ENCODE results near the gene SLC6A3. TPM values are rescaled to one million over a fixed set of nuclear protein-coding genes. Genes with fewer than 3 reads are reported as not detected.
"Not testable (repeated sequence)": the region's sequence is repeated elsewhere in the genome, so short reads cannot be mapped to it uniquely, and the experiment has no call there.

Gene SLC6A3
- total and polyA plus RNA-seq, 2 donors (not counting 1 experiment from before 2014, with no cell fraction given), result not detected

GRCh38 chr5:1460054-1460682 is 14.9 kb upstream of the SLC6A3 start:
- peaks cover 24% of the 10 kb centered on the region for H3K36me3 ChIP-seq (ENCODE audit: control insufficient read depth, insufficient read depth, low read length)
- H3K79me2 ChIP-seq (ENCODE audit: control insufficient read depth, insufficient read depth, low read length), result no peaks in the 10 kb centered on the region
- H3K27me3 ChIP-seq (ENCODE audit: control insufficient read depth, insufficient read depth, low read length), result no peaks in the 10 kb centered on the region
- H3K9me3 ChIP-seq (ENCODE audit: control insufficient read depth, insufficient read depth, low read depth, low read length), result no peaks in the 10 kb centered on the region
- no peak overlapping the region for H3K27ac ChIP-seq (ENCODE audit: insufficient read depth, low read length)
- H3K4me1 ChIP-seq (ENCODE audit: control insufficient read depth, extremely low read depth, insufficient read depth, low read length), result no peaks in the 10 kb centered on the region
- H3K9ac ChIP-seq (ENCODE audit: insufficient read depth, low read length), result no peak overlapping the region
- H3K4me2 ChIP-seq (ENCODE audit: extremely low read depth, insufficient read depth, low read length), result no peak overlapping the region
- TF ChIP-seq CTCF (conservative IDR thresholded peaks at IDR 0.05 in 1 of 2, IDR thresholded peaks at IDR 0.05 in 1 of 2; ENCODE audit: low read depth in 1 of 2, low read length in 2 of 2), result no peak
- no peak for TF ChIP-seq EZH2 (IDR thresholded peaks at IDR 0.05; ENCODE audit: low read length, missing control alignments)
- no peak for DNase-seq (ENCODE audit: low read depth in 2 of 2)
- no peaks in the 10 kb centered on the region for H4K20me1 ChIP-seq (ENCODE audit: control insufficient read depth, extremely low read depth, insufficient read depth, low read length)
- H2AFZ ChIP-seq (ENCODE audit: low read length), result no peak overlapping the region
- H3K4me3 ChIP-seq (replicated peaks in 1 of 4; ENCODE audit: control extremely low read depth in 1 of 4, insufficient read depth in 1 of 4, low read depth in 3 of 4, low read length in 4 of 4), result no peak overlapping the region

- H3K27me3 ChIP-seq (ENCODE audit: control insufficient read depth, insufficient read depth, low read length); H3K9me3 ChIP-seq (ENCODE audit: control insufficient read depth, insufficient read depth, low read depth, low read length); H3K27ac ChIP-seq (ENCODE audit: insufficient read depth, low read length); H4K20me1 ChIP-seq (ENCODE audit: control insufficient read depth, extremely low read depth, insufficient read depth, low read length); H2AFZ ChIP-seq (ENCODE audit: low read length); H3K9ac ChIP-seq (ENCODE audit: insufficient read depth, low read length); H3K79me2 ChIP-seq (ENCODE audit: control insufficient read depth, insufficient read depth, low read length); H3K4me1 ChIP-seq (ENCODE audit: control insufficient read depth, extremely low read depth, insufficient read depth, low read length); H3K4me3 ChIP-seq (replicated peaks in 1 of 4; ENCODE audit: control extremely low read depth in 1 of 4, insufficient read depth in 1 of 4, low read depth in 3 of 4, low read length in 4 of 4); H3K4me2 ChIP-seq (ENCODE audit: extremely low read depth, insufficient read depth, low read length); DNase-seq (ENCODE audit: low read depth in 2 of 2): not testable (repeated sequence)
- peaks cover 19% of the 10 kb centered on the region for H3K36me3 ChIP-seq (ENCODE audit: control insufficient read depth, insufficient read depth, low read length)
Measured at GRCh38 chr5:1459435-1459834, 14.2 kb upstream of the SLC6A3 start.

- H3K9ac ChIP-seq (ENCODE audit: insufficient read depth, low read length); H3K27me3 ChIP-seq (ENCODE audit: control insufficient read depth, insufficient read depth, low read length); H3K79me2 ChIP-seq (ENCODE audit: control insufficient read depth, insufficient read depth, low read length); H3K4me3 ChIP-seq (replicated peaks in 1 of 4; ENCODE audit: control extremely low read depth in 1 of 4, insufficient read depth in 1 of 4, low read depth in 3 of 4, low read length in 4 of 4); H3K9me3 ChIP-seq (ENCODE audit: control insufficient read depth, insufficient read depth, low read depth, low read length); DNase-seq (ENCODE audit: low read depth in 2 of 2); H4K20me1 ChIP-seq (ENCODE audit: control insufficient read depth, extremely low read depth, insufficient read depth, low read length); H3K27ac ChIP-seq (ENCODE audit: insufficient read depth, low read length); H2AFZ ChIP-seq (ENCODE audit: low read length); H3K4me1 ChIP-seq (ENCODE audit: control insufficient read depth, extremely low read depth, insufficient read depth, low read length); H3K36me3 ChIP-seq (ENCODE audit: control insufficient read depth, insufficient read depth, low read length); H3K4me2 ChIP-seq (ENCODE audit: extremely low read depth, insufficient read depth, low read length): not testable (repeated sequence)
Measured at GRCh38 chr5:1456110-1456881, 11.1 kb upstream of the SLC6A3 start.

GRCh38 chr5:1453613-1454012 is 8.4 kb upstream of the SLC6A3 start:
- no peak for TF ChIP-seq CTCF (conservative IDR thresholded peaks at IDR 0.05 in 1 of 2, IDR thresholded peaks at IDR 0.05 in 1 of 2; ENCODE audit: low read depth in 1 of 2, low read length in 2 of 2)
- no peak for TF ChIP-seq EZH2 (IDR thresholded peaks at IDR 0.05; ENCODE audit: low read length, missing control alignments)
- Histone ChIP-seq H4K20me1 (ENCODE audit: control insufficient read depth, extremely low read depth, insufficient read depth, low read length) (no peaks in the 10 kb centered on the region), H3K27ac (ENCODE audit: insufficient read depth, low read length) (no peak overlapping the region), H2AFZ (ENCODE audit: low read length) (no peak overlapping the region), H3K4me1 (ENCODE audit: control insufficient read depth, extremely low read depth, insufficient read depth, low read length) (no peaks in the 10 kb centered on the region), H3K79me2 (ENCODE audit: control insufficient read depth, insufficient read depth, low read length) (no peaks in the 10 kb centered on the region), H3K36me3 (ENCODE audit: control insufficient read depth, insufficient read depth, low read length) (no peaks in the 10 kb centered on the region), H3K9ac (ENCODE audit: insufficient read depth, low read length) (no peak overlapping the region), H3K27me3 (ENCODE audit: control insufficient read depth, insufficient read depth, low read length) (no peaks in the 10 kb centered on the region), H3K4me3 (replicated peaks in 1 of 4; ENCODE audit: control extremely low read depth in 1 of 4, insufficient read depth in 1 of 4, low read depth in 3 of 4, low read length in 4 of 4) (no peak overlapping the region), H3K9me3 (ENCODE audit: control insufficient read depth, insufficient read depth, low read depth, low read length) (no peaks in the 10 kb centered on the region), H3K4me2 (ENCODE audit: extremely low read depth, insufficient read depth, low read length) (no peak overlapping the region)
- no peak for DNase-seq (ENCODE audit: low read depth in 2 of 2)

All from fibroblast of lung (primary cell).